IMR-90 (cell line): ENCODE data around the gene ANTXR1. TPM values are rescaled to one million over a fixed set of nuclear protein-coding genes. Genes with fewer than 3 reads are reported as not detected.

ENCODE experiments used
- ATAC-seq: fragments of 200-7000 bp; cut with Tn5 transposase; 2 replicates; pipeline ENCODE4 v1.9.1; 2020; ENCODE audit warnings: low read depth, mild to moderate bottlenecking, moderate library complexity
- BruUV-seq: library from RNA; stranded (reverse); fragments of 400-500 nt; replicated peaks from 2 replicates; lab custom pipeline; 2021; lab: Mats Ljungman, UMichigan
- CTCF ChIA-PET: fragments of 300-600 bp; formaldehyde crosslinking; extraction: SDS; loops from one replicate; lab custom pipeline; 2021; ENCODE audit warnings: antibody characterized with exemption; lab: Yijun Ruan, JAX
- POLR2A ChIA-PET: fragments of 300-600 bp; sonication (Branson Sonifier 250); formaldehyde crosslinking; loops from one replicate; lab custom pipeline; 2022; ENCODE audit warnings: antibody characterized with exemption; ENCODE audit not compliant: unreplicated experiment; lab: Charles Lee
- DNase-seq: peaks from one replicate; pipeline ENCODE4 v3.0.0; 2013
- H2AFZ ChIP-seq: replicated peaks from 2 replicates; pipeline ENCODE3; 2013; ENCODE audit warnings: low read length, mild to moderate bottlenecking; ENCODE audit not compliant: poor library complexity
- H2AK5ac ChIP-seq: 2 replicates; pipeline ENCODE4 v1.6.1; 2013; ENCODE audit warnings: low read depth, low read length, inconsistent platforms
- H2AK9ac ChIP-seq: replicated peaks from 2 replicates; pipeline ENCODE3; 2013; ENCODE audit warnings: mild to moderate bottlenecking, low read depth, low read length, moderate library complexity; ENCODE audit not compliant: poor library complexity
- H2BK120ac ChIP-seq: 2 replicates; pipeline ENCODE4 v1.6.1; 2013; ENCODE audit warnings: low read depth, low read length, inconsistent platforms
- H2BK15ac ChIP-seq: 3 replicates; pipeline ENCODE4 v1.6.1; 2013; ENCODE audit warnings: low read depth, low read length, inconsistent platforms
- H2BK20ac ChIP-seq: 2 replicates; pipeline ENCODE4 v1.6.1; 2013; ENCODE audit warnings: low read depth, mild to moderate bottlenecking, inconsistent platforms, low read length, moderate library complexity
- H2BK5ac ChIP-seq: 2 replicates; pipeline ENCODE4 v1.6.1; 2013; ENCODE audit warnings: mild to moderate bottlenecking, low read depth, low read length, inconsistent platforms; ENCODE audit not compliant: poor library complexity, severe bottlenecking
- H3K14ac ChIP-seq: replicated peaks from 2 replicates; pipeline ENCODE4 v1.6.1; 2013; ENCODE audit warnings: low read depth, low read length, inconsistent platforms
- H3K18ac ChIP-seq: 2 replicates; pipeline ENCODE4 v1.6.1; 2013; ENCODE audit warnings: low read depth, low read length, control low read depth
- H3K23ac ChIP-seq: 2 replicates; pipeline ENCODE4 v1.6.1; 2013; ENCODE audit warnings: low read depth, low read length, inconsistent platforms
- H3K27ac ChIP-seq: 2 replicates; pipeline ENCODE4 v1.5.1; 2013; ENCODE audit warnings: mild to moderate bottlenecking, control low read depth, low read length; ENCODE audit not compliant: insufficient read depth
- H3K27me3 ChIP-seq: 2 replicates; pipeline ENCODE4 v1.6.1; 2013; ENCODE audit warnings: low read length; ENCODE audit not compliant: control insufficient read depth, insufficient read depth
- H3K36me3 ChIP-seq: 2 replicates; pipeline ENCODE4 v1.6.1; 2013; ENCODE audit warnings: low read length, mixed read lengths; ENCODE audit not compliant: control insufficient read depth, insufficient read depth
- H3K4ac ChIP-seq: 2 replicates; pipeline ENCODE4 v1.6.1; 2013; ENCODE audit warnings: low read depth, low read length, inconsistent platforms
- H3K4me1 ChIP-seq: 2 replicates; pipeline ENCODE4 v1.6.1; 2013; ENCODE audit warnings: low read length, mixed read lengths; ENCODE audit not compliant: control insufficient read depth, insufficient read depth
- H3K4me2 ChIP-seq: 2 replicates; pipeline ENCODE4 v1.6.1; 2013; ENCODE audit warnings: low read depth, mild to moderate bottlenecking, control low read depth, low read length, moderate library complexity
- H3K4me3 ChIP-seq: 2 replicates; pipeline ENCODE4 v1.5.1; 2013; ENCODE audit warnings: low read depth, mild to moderate bottlenecking, control low read depth, low read length, moderate library complexity; ENCODE audit not compliant: insufficient read depth
- H3K56ac ChIP-seq: 2 replicates; pipeline ENCODE4 v1.6.1; 2013; ENCODE audit warnings: low read length, inconsistent platforms; ENCODE audit not compliant: insufficient read depth; ENCODE audit errors: extremely low read depth
- H3K79me1 ChIP-seq, 2 experiments: 2 replicates each; pipeline ENCODE4 v1.6.1; 2013; ENCODE audit warnings: low read length in 2 of 2, inconsistent platforms in 1 of 2, low read depth in 1 of 2
- H3K9ac ChIP-seq: 2 replicates; pipeline ENCODE4 v1.6.1; 2013; ENCODE audit warnings: low read depth, low read length, control low read depth
- H3K9me1 ChIP-seq: 2 replicates; pipeline ENCODE4 v1.6.1; 2013; ENCODE audit warnings: low read length, inconsistent platforms; ENCODE audit not compliant: insufficient read depth
- H3K9me3 ChIP-seq: 2 replicates; pipeline ENCODE4 v1.6.1; 2013; ENCODE audit warnings: low read length; ENCODE audit not compliant: control insufficient read depth, insufficient read depth
- H4K20me1 ChIP-seq: 2 replicates; pipeline ENCODE4 v1.6.1; 2013; ENCODE audit warnings: low read length, inconsistent platforms; ENCODE audit not compliant: insufficient read depth
- H4K5ac ChIP-seq: 2 replicates; pipeline ENCODE4 v1.6.1; 2013; ENCODE audit warnings: mild to moderate bottlenecking, low read depth, low read length, control low read depth
- H4K8ac ChIP-seq, 2 experiments: 2 replicates each; pipeline ENCODE4 v1.6.1; 2013; ENCODE audit warnings: low read depth in 2 of 2, low read length in 2 of 2, control low read depth in 1 of 2, inconsistent platforms in 1 of 2
- H4K91ac ChIP-seq: 2 replicates; pipeline ENCODE4 v1.6.1; 2013; ENCODE audit warnings: low read depth, low read length, inconsistent platforms; ENCODE audit not compliant: insufficient read depth
- BHLHE40 ChIP-seq: fragments of 150-350 bp; IDR thresholded peaks from 2 replicates; pipeline ENCODE4 v1.6.1; 2016; ENCODE audit warnings: mild to moderate bottlenecking, low read depth, low read length
- CEBPB ChIP-seq: IDR thresholded peaks from 2 replicates; pipeline ENCODE4 v1.6.1; 2012; ENCODE audit warnings: low read depth, low read length, improper control_type of control experiment
- CHD1 ChIP-seq: IDR thresholded peaks from 2 replicates; pipeline ENCODE4 v1.6.1; 2012; ENCODE audit warnings: low read depth, low read length, improper control_type of control experiment
- MAFK ChIP-seq: IDR thresholded peaks from 2 replicates; pipeline ENCODE4 v1.6.1; 2012; ENCODE audit warnings: low read depth, low read length, improper control_type of control experiment
- MAZ ChIP-seq: IDR thresholded peaks from 2 replicates; pipeline ENCODE4 v1.6.1; 2012; ENCODE audit warnings: low read depth, mild to moderate bottlenecking, low read length, improper control_type of control experiment, moderate library complexity, borderline replicate concordance
- MXI1 ChIP-seq: IDR thresholded peaks from 2 replicates; pipeline ENCODE4 v1.6.1; 2012; ENCODE audit warnings: low read depth, mild to moderate bottlenecking, low read length, moderate library complexity, borderline replicate concordance
- POLR2A ChIP-seq: IDR thresholded peaks from 2 replicates; pipeline ENCODE4 v1.6.1; 2012; ENCODE audit warnings: mild to moderate bottlenecking, low read depth, low read length
- RAD21 ChIP-seq: IDR thresholded peaks from 2 replicates; pipeline ENCODE4 v1.6.1; 2012; ENCODE audit warnings: low read length, improper control_type of control experiment
- RCOR1 ChIP-seq: IDR thresholded peaks from 2 replicates; pipeline ENCODE4 v1.6.1; 2012; ENCODE audit warnings: mild to moderate bottlenecking, low read length, improper control_type of control experiment; ENCODE audit not compliant: insufficient replicate concordance
- RFX5 ChIP-seq: IDR thresholded peaks from 2 replicates; pipeline ENCODE4 v1.8.0; 2012; ENCODE audit warnings: low read depth, mild to moderate bottlenecking, low read length, moderate library complexity
- SMC3 ChIP-seq: fragments of 150-350 bp; IDR thresholded peaks from 2 replicates; pipeline ENCODE4 v1.6.1; 2016; ENCODE audit warnings: low read depth, mild to moderate bottlenecking, antibody characterized with exemption, low read length, moderate library complexity
- WGBS, 2 experiments: methylation state at CpG; one replicate each; pipeline versions ENCODE4 v1.1.5 to v1.1.7; 2013; ENCODE audit warnings: missing lambda C conversion rate in 2 of 2; ENCODE audit not compliant: insufficient read length in 1 of 2; ENCODE audit errors: extremely low coverage in 2 of 2; 5-methylcytosine and 5-hydroxymethylcytosine counted together
- dilution Hi-C: fragments of 300-500 bp; cut with HindIII; formaldehyde crosslinking; loops from one replicate; pipeline ENCODE4 v1.14.3; 2018; ENCODE audit warnings: low sequenced_read_pairs; ENCODE audit not compliant: unreplicated experiment
- in situ Hi-C: fragments of 300-500 bp; cut with MboI; formaldehyde crosslinking; loops from 3 replicates; pipeline ENCODE4 v1.14.3; 2019; ENCODE audit warnings: low sequenced_read_pairs, inconsistent platforms, mixed read lengths
- intact Hi-C: fragments of 100-400 bp; cut with micrococcal nuclease; formaldehyde crosslinking; loops from 2 replicates; pipeline ENCODE4 v1.10.0; 2022
- polyA plus RNA-seq, 3 experiments: library from polyadenylated mRNA; depleted of rRNA; stranded (reverse); fragments of >200 nt; gene quantifications; 2 replicates each; pipeline ENCODE4 v1.2.3, GENCODE V29; 2012; ENCODE audit warnings: low replicate concordance in 1 of 3
- total RNA-seq: library from RNA; depleted of rRNA; stranded (reverse); fragments of >200 nt; gene quantifications from 2 replicates; pipeline ENCODE4 v1.2.3, GENCODE V29; 2012
- TF ChIP-seq, protein P1 (sequence below): conservative IDR thresholded peaks from 2 replicates; pipeline ENCODE4 v1.5.1; 2012; ENCODE audit warnings: mild to moderate bottlenecking, low read depth, low read length, improper control_type of control experiment
- TF ChIP-seq, protein P2 (sequence below): fragments of 150-350 bp; IDR thresholded peaks from 2 replicates; pipeline ENCODE4 v1.6.1; 2016; ENCODE audit warnings: low read depth, mild to moderate bottlenecking, low read length, moderate library complexity, borderline replicate concordance
- TF ChIP-seq, protein P3 (sequence below): fragments of 150-350 bp; IDR thresholded peaks from 2 replicates; pipeline ENCODE4 v1.6.1; 2017; ENCODE audit warnings: mild to moderate bottlenecking, antibody characterized with exemption, low read length, low read depth

The ANTXR1 gene
- total and polyA plus RNA-seq, 2 of the 4 experiments (the other 2 are of a cell fraction), result 27.2 to 36.9 TPM

DNA sequence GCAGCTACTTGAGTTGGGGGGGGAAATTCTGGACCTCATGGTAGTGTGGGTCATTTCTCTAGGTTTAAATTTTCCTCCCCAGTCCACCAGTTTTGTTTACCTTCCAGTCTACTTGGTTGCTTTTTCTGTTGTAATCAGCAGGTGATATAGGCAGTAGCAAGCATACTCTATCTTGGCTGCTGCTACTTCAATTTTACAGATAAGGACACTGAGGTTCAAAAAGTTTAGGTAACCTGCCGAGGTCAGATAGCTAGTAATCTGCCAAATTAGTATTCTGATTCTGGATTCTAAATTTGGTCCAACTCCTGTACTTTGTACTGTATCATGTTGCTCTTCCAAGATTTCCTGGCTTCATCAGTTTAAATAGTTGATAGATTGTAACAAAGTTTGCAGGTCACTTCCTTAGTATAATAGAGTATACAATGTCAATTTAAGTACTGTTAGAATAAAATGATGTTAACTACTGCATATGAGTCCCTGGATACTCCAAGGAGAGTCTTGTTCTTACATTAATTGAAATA is 34.7 kb downstream of the ANTXR1 start:
- intact Hi-C loops, result loop anchor here (5.0 kb wide), 1 partner anchor 35 kb away; no protein-coding TSS in a partner anchor
- H2AFZ ChIP-seq, result no peak overlapping the region
- H3K56ac ChIP-seq, result no peak overlapping the region
- peaks cover 40% of the 10 kb centered on the region; the same call in 1 of the 2 replicates for H4K20me1 ChIP-seq
- DNase-seq (no peak), ATAC-seq (no peak)
- H4K5ac ChIP-seq, result no peak overlapping the region
- no peak overlapping the region for H4K91ac ChIP-seq
- BruUV-seq, result no TSS peak
- no peak overlapping the region for H2BK20ac ChIP-seq
- no peak overlapping the region for H2BK5ac ChIP-seq
- no peak overlapping the region for H2BK120ac ChIP-seq
- no peak overlapping the region for H2AK5ac ChIP-seq
- dilution Hi-C loops, result no loop called here
- no peak overlapping the region for H3K9ac ChIP-seq
- H3K9me1 ChIP-seq, result peaks cover 15% of the 10 kb centered on the region
- ChIA-PET POLR2A (no interaction called here), CTCF (interaction anchor here (1.1 kb wide), 1 partner anchor 25 kb away, joined by 4 read pairs; no protein-coding TSS in a partner anchor)
- no peak overlapping the region for H3K4ac ChIP-seq
- no peak overlapping the region for H3K4me2 ChIP-seq
- no peak overlapping the region for H4K8ac ChIP-seq
- TF ChIP-seq CHD1 (no peak), RCOR1 (no peak), MXI1 (no peak), CEBPB (no peak), MAFK (no peak), MAZ (no peak), RFX5 (no peak), SMC3 (no peak), RAD21 (no peak), BHLHE40 (no peak), POLR2A (no peak)
- TF ChIP-seq, protein P1, sequence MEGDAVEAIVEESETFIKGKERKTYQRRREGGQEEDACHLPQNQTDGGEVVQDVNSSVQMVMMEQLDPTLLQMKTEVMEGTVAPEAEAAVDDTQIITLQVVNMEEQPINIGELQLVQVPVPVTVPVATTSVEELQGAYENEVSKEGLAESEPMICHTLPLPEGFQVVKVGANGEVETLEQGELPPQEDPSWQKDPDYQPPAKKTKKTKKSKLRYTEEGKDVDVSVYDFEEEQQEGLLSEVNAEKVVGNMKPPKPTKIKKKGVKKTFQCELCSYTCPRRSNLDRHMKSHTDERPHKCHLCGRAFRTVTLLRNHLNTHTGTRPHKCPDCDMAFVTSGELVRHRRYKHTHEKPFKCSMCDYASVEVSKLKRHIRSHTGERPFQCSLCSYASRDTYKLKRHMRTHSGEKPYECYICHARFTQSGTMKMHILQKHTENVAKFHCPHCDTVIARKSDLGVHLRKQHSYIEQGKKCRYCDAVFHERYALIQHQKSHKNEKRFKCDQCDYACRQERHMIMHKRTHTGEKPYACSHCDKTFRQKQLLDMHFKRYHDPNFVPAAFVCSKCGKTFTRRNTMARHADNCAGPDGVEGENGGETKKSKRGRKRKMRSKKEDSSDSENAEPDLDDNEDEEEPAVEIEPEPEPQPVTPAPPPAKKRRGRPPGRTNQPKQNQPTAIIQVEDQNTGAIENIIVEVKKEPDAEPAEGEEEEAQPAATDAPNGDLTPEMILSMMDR, result no peak
- TF ChIP-seq, protein P2, sequence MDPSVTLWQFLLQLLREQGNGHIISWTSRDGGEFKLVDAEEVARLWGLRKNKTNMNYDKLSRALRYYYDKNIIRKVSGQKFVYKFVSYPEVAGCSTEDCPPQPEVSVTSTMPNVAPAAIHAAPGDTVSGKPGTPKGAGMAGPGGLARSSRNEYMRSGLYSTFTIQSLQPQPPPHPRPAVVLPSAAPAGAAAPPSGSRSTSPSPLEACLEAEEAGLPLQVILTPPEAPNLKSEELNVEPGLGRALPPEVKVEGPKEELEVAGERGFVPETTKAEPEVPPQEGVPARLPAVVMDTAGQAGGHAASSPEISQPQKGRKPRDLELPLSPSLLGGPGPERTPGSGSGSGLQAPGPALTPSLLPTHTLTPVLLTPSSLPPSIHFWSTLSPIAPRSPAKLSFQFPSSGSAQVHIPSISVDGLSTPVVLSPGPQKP, result no peak
- TF ChIP-seq, protein P3, sequence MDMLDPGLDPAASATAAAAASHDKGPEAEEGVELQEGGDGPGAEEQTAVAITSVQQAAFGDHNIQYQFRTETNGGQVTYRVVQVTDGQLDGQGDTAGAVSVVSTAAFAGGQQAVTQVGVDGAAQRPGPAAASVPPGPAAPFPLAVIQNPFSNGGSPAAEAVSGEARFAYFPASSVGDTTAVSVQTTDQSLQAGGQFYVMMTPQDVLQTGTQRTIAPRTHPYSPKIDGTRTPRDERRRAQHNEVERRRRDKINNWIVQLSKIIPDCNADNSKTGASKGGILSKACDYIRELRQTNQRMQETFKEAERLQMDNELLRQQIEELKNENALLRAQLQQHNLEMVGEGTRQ, result no peak
- H3K18ac ChIP-seq, result no peak overlapping the region
- peaks cover 8% of the 10 kb centered on the region for H3K4me1 ChIP-seq
- no peak overlapping the region for H3K23ac ChIP-seq
- H2BK15ac ChIP-seq, result no peak overlapping the region
- H3K36me3 ChIP-seq, result peaks cover 31% of the 10 kb centered on the region
- H3K27ac ChIP-seq, result no peak overlapping the region
- no peaks in the 10 kb centered on the region for H3K9me3 ChIP-seq
- peaks cover 15 to 58% of the 10 kb centered on the region in 2 experiments for H3K79me1 ChIP-seq
- in situ Hi-C loops, result no loop called here
- no peaks in the 10 kb centered on the region for H3K27me3 ChIP-seq
- H3K4me3 ChIP-seq, result no peak overlapping the region
- 100% methylated on average over 1 of the region's 1 CpG; no CpG with 5 or more reads in 1 of the 2 experiments for WGBS, 2 experiments
- no peak overlapping the region for H3K14ac ChIP-seq
- H2AK9ac ChIP-seq, result no peak overlapping the region
